BJ (cell line): Measurements from ENCODE around the gene HLA-DMA. TPM values are rescaled to one million over a fixed set of nuclear protein-coding genes. Genes with fewer than 3 reads are reported as not detected.
"Not testable (repeated sequence)": the region's sequence is repeated elsewhere in the genome, so short reads cannot be mapped to it uniquely, and the experiment has no call there.

Experiments used
- CTCF ChIA-PET: fragments of 350-600 bp; formaldehyde crosslinking; extraction: SDS; loops from one replicate; lab custom pipeline; 2021; ENCODE audit warnings: antibody characterized with exemption, inconsistent platforms; lab: Yijun Ruan, JAX
- POLR2A ChIA-PET: fragments of 300-600 bp; sonication (Branson Sonifier 250); formaldehyde crosslinking; extraction: SDS; loops from one replicate; lab custom pipeline; 2021; ENCODE audit warnings: antibody characterized with exemption; lab: Charles Lee
- DNase-seq: peaks from one replicate; pipeline ENCODE4 v3.0.0-alpha.2; 2011; ENCODE audit warnings: low read depth
- H3K27me3 ChIP-seq: 2 replicates; pipeline ENCODE4 v1.6.0; 2011; ENCODE audit warnings: low read length; ENCODE audit not compliant: control insufficient read depth, insufficient read depth
- H3K36me3 ChIP-seq: 2 replicates; pipeline ENCODE4 v1.5.1; 2011; ENCODE audit warnings: low read length; ENCODE audit not compliant: control insufficient read depth, insufficient read depth
- H3K4me3 ChIP-seq: 2 replicates; pipeline ENCODE4 v1.5.1; 2011; ENCODE audit warnings: low read depth, mild to moderate bottlenecking, control low read depth, low read length
- polyA plus RNA-seq: library from polyadenylated mRNA; depleted of rRNA; stranded (reverse); fragments of >200 nt; gene quantifications from 2 replicates; pipeline ENCODE4 v1.2.3, GENCODE V29; 2011
- TF ChIP-seq, protein P1 (sequence below): IDR thresholded peaks from 2 replicates; pipeline ENCODE4 v1.5.1; 2011; ENCODE audit warnings: low read depth, mild to moderate bottlenecking, control low read depth, inconsistent platforms, low read length, moderate library complexity; ENCODE audit not compliant: insufficient read depth

HLA-DMA gene
- polyA plus RNA-seq, 1 experiment: 3.5 TPM

DNA sequence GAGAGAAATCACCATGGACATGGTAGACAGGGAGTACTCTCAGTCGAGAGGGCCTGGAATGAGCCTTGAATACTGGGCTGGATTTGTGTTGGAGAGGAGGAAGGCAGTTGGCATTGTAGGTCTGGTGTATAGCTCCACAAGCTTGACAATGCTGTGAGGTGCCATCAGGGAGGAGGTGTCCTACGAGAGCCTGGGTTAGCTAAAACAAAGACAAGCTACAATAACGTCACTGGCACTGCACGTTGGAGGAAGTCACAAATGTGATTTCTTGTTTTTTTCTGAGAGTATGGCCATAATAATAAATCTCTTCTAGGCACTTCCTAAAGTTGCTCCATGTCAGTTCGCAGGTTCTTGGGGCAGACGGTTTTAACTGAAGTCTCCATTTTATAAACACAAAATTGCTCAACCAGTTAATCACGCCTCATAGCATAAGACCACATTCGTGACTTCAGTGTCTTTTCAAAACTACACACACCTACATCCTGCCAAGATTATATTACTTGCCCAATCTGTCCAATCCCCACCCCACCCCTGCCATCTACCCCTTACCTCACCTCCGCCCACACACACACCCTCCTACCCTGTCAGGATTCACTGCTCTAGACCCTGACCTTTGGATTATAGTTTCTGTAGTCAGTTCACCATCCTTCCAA is 7.7 kb downstream of the HLA-DMA start:
- ChIA-PET POLR2A (no interaction called here), CTCF (interaction anchor here (0.6 to 4.2 kb wide), 2 partner anchors 12 to 63 kb away, joined by 3 to 33 read pairs; no protein-coding TSS in a partner anchor)
- Histone ChIP-seq H3K36me3 (no peaks in the 10 kb centered on the region), H3K27me3 (peaks cover 6% of the 10 kb centered on the region), H3K4me3 (no peak overlapping the region)
- no peak for DNase-seq
- TF ChIP-seq, protein P1, sequence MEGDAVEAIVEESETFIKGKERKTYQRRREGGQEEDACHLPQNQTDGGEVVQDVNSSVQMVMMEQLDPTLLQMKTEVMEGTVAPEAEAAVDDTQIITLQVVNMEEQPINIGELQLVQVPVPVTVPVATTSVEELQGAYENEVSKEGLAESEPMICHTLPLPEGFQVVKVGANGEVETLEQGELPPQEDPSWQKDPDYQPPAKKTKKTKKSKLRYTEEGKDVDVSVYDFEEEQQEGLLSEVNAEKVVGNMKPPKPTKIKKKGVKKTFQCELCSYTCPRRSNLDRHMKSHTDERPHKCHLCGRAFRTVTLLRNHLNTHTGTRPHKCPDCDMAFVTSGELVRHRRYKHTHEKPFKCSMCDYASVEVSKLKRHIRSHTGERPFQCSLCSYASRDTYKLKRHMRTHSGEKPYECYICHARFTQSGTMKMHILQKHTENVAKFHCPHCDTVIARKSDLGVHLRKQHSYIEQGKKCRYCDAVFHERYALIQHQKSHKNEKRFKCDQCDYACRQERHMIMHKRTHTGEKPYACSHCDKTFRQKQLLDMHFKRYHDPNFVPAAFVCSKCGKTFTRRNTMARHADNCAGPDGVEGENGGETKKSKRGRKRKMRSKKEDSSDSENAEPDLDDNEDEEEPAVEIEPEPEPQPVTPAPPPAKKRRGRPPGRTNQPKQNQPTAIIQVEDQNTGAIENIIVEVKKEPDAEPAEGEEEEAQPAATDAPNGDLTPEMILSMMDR: no peak

DNA sequence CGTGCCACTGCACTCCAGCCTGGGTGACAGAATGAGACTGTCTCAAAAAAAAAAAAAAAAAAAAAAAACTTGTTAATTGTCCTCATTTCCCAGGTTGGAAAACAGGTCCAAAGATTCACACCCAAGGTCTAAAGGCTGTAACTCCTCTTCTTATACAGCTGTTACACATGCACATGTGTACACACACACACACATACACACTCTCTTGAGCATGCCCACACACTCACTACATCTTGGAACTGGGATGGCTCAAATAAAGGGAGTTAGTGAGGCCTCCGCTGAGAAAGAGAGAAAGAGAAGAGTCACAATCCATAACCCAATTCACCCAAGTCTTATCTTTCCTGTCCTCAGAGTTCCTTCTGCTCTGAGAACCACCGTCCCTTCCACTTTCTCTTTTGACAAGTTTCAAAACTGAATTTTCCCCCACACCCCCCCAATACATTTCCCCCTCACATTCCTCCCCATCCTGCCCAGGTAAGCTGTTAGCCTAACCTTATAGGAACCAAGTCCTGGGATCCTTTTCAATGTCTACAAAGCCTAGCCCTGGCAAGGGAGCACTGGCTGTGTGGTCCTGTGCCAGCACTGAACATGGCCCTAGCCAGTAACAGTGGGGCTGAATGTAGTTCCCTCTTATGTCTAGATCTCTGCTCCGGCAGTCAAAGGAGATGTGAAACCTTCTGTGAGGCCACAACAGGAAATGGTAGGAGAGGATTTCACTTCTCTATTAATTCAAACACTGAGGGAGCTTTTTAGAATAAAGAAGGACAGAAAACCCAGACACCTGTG is 8.8 kb downstream of the HLA-DMA start:
- Histone ChIP-seq H3K27me3 (peaks cover 9% of the 10 kb centered on the region), H3K36me3 (no peaks in the 10 kb centered on the region), H3K4me3 (no peak overlapping the region)
- POLR2A ChIA-PET: no interaction called here
- TF ChIP-seq, protein P1: no peak
- CTCF ChIA-PET: interaction anchor here (0.7 to 5.4 kb wide), 8 partner anchors 10 to 228 kb away, joined by 3 to 44 read pairs (median 8); partner anchors contain the start of gene HLA-DMA
- no peak for DNase-seq

DNA sequence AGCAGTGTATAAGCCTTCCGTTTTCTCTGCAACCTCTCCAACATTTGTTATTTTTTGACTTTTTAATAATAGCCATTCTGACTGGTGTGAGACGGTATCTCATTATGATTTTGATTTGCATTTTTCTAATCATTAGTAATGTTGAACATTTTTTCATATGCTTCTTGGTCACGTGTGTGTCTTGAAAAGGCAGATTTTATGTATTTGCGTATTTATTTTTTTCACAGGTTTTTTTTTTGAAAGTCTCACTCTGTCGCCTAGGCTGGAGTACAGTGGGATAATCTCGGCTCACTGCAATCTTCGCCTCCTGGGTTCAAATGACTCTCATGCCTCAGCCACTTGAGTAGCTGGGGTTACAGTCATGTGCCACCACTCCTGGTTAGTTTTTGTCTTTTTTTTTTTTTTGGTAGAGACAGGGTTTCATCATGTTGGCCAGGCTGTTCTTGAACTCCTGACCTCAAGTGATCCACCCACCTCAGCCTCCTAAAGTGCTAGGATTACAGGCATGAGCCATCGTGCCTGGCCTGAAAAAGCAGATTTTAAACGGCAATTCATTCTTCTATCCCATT is 10.3 kb downstream of the HLA-DMA start:
- H3K36me3 ChIP-seq, H3K4me3 ChIP-seq, DNase-seq, POLR2A ChIA-PET: not testable (repeated sequence)
- CTCF ChIA-PET: interaction anchor here (0.6 to 5.4 kb wide), 10 partner anchors 10 to 230 kb away, joined by 3 to 44 read pairs (median 4); partner anchors contain the start of gene HLA-DMA
- H3K27me3 ChIP-seq: peaks cover 15% of the 10 kb centered on the region

DNA sequence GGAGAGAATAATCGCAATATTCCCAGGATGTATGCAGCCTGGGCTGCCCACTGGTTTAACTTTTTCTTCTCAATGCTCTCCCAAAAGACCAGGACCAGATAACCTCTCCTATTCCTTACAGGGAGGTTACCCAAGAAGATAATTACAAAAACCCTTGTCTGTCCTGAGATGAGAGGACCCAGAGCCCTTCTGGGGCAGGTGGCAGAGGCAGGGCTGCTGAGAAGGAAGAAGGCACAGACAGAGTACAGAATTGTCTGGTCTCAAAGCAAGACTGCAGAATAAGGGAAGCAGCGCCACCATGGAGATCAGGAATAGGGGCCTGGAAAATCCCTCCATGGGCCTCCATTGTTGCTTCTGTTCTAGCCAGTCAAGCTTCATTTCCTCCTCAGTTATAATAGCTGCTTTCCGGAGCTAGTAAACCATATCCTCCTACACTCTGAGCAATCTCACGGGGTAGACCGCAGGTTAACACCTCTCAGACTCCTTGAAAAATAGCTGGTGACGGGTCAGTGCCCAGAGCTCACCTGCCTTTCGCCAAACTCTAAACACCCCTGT is 11.6 kb downstream of the HLA-DMA start:
- CTCF ChIA-PET: interaction anchor here (1.0 to 5.4 kb wide), 6 partner anchors 8 to 231 kb away, joined by 3 to 44 read pairs (median 19); partner anchors contain the start of gene HLA-DMA

DNA sequence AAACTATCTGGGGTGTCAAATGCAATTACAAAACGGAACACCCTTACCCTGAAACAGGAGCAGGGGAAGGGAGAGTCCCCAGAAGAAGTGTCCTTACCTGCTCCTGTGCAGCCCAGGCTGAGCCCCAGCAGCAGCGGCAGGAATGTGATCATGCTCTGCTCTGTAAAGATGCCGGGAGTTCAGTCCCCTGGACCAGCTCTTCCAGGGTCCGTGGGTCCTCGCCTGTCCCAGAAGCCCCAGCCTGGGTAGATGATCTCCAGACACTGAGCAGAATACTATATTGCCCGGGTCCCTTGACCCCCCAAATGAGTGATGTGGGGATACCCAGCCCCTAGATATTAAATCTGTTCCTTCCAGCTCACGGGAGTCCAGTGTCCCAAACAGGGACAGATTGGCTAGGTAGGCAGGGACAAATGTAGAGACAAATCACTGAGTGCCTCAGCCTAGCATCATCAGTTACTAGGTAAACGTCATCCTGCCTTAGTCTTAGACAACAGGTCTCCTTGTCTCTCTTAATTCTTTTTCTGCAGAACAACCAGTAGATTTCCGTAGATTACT is 12.2 kb downstream of the HLA-DMA start, which contains the start of gene HLA-DMB:
HLA-DMB (minus strand) TSS at position 373 of the 558 bp plus-strand sequence; CDS start at position 152, 221 bp downstream.
- TF ChIP-seq, protein P1: no peak
- Histone ChIP-seq H3K4me3 (no peak within 1 kb of the TSS), H3K27me3 (peaks cover 23% of the 10 kb centered on the region), H3K36me3 (no peaks in the 10 kb centered on the region)
- CTCF ChIA-PET: interaction anchor here (5.1 to 5.4 kb wide), 2 partner anchors 13 to 44 kb away, joined by 38 to 44 read pairs; partner anchors contain the start of gene HLA-DMA
- POLR2A ChIA-PET: no interaction called here
- no peak for DNase-seq

More for the DNA sequence above, 11.6 kb downstream of the HLA-DMA start:
- no peak for DNase-seq
- Histone ChIP-seq H3K27me3 (peaks cover 20% of the 10 kb centered on the region), H3K36me3 (no peaks in the 10 kb centered on the region), H3K4me3 (no peak overlapping the region)
- POLR2A ChIA-PET: no interaction called here
- TF ChIP-seq, protein P1: no peak
